ENCODE measurements around the gene SAP25.
"Not testable (repeated sequence)": the region's sequence is repeated elsewhere in the genome, so short reads cannot be mapped to it uniquely, and the experiment has no call there.

The SAP25 gene

GRCh38 chr7:100575206-100575631 is 1.5 kb upstream of the SAP25 start:
- no peak for DNase-seq

DNA sequence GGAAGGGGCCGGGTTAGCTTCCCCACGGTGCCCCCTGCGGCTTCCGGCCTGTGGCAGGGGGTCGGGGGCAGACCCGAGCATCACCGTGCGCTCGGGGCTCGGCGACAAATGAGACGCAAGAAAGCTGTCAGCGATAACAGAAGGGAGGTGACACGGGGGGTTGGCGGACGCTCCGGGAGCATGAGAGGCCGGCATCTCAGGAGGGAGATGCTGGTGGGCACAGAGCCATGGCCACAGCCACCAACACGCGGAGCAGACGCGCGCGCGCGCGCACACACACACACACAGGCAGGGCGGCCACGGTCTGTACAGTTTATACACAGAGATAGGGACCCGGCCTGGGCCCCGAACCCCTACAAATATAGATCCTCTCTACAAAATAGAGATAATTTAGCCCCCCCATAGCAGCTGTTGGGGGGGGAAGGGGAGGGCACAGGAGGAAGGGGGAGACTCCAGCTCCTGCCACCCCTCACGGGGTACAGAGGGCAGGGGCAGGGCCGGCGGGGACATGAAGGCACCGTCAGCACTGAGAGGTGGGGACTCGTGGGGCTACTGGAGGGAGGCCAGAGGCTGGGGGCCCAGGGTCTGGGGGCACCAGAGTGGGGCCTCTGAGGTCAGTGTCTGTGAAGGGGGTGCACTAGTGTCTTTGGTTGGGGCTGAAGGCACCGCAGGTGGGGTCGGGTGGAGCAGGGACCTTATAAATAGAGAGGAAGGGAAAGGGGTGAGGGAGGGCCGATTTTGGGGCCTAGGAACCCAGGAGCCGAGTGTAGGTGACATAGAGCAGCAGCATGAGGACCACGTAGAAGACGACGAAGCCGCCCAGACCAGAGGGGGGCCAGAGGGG is 884 bp upstream of the SAP25 start:
- no peak for DNase-seq

DNA sequence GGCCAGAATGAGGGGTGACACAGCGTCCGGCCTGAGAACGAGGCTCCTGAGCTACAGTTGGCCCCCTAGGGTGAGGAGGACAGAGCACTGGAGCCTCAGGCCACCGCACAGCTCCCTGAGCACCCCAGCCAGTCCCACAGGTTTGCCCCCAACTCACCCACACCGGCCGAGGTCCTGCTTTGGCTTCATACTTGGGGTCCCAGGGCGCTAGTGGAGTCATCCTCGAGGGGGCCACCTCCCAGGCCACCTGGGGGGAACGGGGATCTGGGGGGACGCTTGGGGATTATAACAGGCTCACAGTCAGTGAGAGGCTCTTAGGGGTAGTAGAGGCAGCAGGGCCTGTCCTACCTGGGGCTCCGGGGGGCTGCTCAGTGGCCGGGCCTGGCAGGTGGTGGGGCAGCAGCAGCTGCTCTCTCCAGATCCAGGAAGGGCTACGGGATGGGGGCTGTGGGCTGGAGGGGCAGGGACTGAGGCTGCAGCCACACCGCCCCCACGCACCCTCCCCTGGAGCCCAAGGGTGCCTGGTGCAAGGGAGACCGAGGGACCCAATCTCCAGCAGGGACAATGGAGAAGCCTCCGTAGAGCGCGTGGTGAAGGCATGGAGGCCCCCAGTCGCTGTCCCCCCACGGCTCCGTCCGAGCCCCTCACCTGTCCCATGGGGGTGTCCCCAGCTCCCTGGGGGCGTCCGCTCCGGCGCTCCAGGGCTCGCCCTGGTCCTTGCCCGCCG is 588 bp downstream of the SAP25 start:
- DNase-seq = no peak

- no peak for DNase-seq
These were observed 1.3 kb downstream of the SAP25 start for GRCh38 chr7:100572281-100572948.

- DNase-seq = no peak
These were observed 1.9 kb downstream of the SAP25 start for GRCh38 chr7:100571829-100572116.

- DNase-seq = no peak
These were observed 2.5 kb downstream of the SAP25 start for GRCh38 chr7:100570954-100571828.

DNA sequence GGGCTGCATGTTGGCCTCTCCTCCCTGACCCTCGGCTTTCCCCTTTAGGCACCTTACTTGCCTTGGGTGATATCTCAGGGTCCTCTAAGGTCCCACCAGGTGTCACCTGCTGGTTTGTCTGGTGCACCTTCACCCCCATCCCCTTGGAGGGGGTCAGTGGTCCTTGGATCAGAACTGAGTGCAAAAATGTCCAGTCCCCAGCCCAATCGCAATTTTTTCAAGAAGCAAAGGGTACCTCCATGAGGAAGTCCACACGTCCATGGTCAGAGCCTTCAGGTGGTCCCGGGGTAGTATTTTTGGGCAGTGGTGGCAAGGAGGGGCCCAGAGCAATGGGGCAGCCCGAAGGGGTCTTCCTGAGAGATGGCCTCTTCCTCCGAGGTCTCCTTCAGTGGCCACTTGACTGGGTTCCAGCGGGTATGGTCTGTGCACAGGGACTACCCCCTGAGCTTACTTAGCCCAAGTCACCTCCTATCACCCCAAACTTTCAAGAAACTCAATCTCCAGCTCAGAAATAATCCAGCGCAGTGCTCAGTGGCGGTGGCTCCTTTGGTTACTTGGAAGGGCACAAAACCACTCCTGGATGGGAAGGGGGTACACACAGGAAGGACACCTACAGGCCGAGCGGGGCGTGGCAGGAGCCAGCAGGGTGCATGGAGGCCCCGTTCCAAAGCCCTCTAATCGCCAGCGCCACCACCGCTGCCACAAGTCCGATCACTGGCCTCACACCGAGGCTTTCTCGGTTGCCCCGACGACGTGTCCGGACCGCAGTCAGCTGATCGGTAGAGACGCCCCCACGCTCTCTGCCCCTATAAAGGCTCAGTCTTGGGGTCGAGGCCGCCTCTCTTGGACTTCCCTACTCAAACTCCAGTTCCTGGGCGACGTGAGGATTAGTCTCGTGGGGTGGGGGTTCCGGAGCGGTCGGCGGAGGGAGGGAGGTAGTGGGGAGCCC is 4.5 kb downstream of the SAP25 start:
- peak; percentile 75 for DNase-seq

DNA sequence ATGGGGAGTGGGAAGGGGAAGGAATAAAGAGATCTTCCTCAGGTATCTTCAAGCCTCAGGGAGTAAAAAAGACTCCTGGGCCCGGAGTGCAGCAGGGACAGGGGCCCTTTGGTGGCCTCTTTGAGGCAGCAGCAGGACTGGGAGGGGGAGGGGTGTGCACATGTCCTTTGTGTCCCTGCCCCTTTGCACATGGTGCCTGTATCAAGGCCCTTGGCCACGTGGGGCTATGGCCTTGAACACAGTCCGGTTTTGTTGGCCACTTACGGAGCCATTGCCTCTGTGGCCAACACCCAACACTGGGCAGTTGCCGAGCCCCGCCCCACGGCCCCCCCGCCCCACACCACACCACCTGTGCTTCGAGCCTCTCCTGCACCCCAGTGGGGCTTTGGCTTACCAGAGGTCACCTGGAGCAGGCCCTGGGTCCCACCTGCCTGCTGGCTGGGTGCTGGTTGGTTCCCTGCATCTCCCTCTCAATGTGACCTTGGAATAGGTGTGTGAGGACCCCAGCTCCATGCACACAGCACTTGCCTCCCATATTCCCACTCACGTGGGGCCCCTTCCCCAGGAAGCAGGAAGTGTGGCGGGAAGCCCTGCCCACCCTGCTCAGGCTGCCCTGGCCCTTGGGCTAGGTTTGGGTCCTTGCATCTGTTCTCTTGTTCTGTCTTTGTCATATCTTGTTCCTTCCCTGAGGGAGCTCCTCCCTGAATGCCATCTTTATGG is 5.4 kb downstream of the SAP25 start:
- DNase-seq = no peak

GRCh38 chr7:100567751-100568175 is 5.9 kb downstream of the SAP25 start:
- DNase-seq = no peak

DNA sequence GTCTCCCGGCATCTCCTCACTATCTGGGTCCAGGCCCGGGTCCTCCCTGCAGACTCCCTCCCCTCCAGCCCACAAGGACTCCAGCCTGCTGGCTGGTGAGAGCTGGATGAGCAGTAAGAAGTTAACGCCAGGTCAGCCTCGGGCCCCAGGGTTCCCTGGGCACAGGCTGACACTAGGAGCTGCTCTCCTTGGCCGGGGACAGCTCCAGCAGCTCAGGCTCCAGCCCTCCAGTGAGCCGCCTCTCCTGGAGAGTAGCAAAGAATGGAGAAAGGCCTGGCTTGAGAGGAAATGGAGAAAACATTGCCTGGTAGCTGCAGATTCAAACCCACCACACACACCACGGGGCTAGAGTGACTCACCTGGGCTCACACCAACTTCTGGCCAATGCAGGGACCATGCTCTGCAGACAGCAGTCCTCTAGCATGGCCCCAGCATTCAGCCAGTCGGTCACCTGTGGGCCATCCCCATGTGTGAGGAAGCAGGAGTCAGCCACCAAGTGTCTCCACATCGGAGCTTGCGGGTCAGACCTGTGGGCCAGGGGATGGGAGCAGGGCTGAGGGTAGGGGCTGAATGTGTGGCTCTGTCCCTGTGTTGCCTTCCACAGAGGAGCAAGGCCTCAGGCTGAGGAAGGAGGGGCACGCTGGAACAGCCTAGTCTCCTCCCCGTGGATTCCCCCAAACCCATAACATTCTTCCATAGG is 6.5 kb downstream of the SAP25 start:
- no peak for DNase-seq

- DNase-seq = no peak
These were observed 7.6 kb downstream of the SAP25 start for GRCh38 chr7:100566018-100566531.

GRCh38 chr7:100565133-100565571 is 8.5 kb downstream of the SAP25 start:
- DNase-seq = no peak

DNA sequence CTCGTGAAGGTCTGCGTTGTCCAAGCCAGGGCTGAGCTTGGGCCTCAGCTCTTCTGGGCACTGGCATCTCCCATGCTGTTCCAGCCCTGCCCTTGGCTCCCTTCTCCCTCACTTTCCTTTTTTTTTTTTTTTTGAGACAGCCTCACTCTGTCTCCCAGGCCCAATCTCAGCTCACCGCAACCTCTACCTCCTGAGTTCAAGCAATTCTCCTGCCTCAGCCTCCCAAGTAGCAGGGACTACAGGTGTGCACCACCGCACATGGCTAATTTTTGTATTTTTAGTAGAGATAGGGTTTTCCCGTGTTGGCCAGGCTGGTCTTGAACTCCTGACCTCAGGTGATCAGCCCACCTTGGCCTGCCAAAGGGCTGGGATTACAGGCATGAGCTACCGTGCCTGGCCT is 9.3 kb downstream of the SAP25 start:
- not testable (repeated sequence) for DNase-seq

DNA sequence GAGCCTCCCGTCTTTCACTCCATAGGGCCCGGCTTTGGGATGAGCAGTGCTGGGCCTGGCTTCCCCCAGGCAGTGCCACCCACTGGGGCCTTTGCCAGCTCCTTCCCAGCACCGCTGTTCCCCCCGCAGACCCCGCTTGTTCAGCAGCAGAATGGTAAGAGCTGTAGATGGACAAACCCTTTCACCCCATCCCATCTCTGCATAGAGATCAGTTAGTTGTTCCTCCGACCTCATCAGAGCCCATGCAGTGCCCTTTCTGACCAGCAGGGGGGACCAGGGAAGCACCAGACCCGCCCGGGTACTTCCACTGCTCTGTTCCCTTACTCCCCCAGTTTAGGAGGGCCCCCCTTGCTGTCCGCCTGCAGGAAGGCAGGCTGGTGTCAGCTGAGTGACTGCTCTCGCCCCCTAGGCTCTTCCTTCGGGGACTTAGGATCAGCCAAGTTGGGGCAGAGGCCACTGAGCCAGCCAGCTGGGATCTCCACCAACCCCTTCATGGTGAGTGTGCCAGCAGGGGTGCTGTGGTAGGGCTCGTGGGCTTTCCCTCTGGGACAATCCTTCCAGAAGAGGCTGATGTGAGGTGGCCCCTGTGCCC is 9.8 kb downstream of the SAP25 start:
- peak; percentile 95 for DNase-seq

DNA sequence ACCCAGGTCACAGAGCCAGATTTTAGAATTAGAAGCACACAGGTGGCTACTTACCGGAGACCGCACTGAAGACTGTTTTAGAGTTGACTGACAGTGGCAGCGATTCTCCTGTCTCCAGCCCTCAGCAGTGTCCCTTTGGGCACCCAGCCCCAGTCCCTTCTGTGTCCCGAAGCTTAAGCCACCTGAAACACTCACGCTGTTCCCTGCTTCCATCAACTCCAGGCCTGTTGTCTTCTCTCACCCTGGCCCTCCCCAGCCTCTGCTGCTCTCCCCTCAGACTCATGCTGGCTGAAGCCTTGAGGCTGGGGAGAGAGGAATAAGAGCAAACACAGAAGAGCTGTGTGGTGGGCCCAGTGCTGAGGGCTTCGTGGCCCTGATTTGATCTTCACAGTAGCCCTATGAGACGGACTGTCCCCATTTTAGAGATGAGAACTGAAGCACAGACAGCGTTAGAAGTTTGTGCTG is 10.6 kb downstream of the SAP25 start:
- DNase-seq = no peak

DNA sequence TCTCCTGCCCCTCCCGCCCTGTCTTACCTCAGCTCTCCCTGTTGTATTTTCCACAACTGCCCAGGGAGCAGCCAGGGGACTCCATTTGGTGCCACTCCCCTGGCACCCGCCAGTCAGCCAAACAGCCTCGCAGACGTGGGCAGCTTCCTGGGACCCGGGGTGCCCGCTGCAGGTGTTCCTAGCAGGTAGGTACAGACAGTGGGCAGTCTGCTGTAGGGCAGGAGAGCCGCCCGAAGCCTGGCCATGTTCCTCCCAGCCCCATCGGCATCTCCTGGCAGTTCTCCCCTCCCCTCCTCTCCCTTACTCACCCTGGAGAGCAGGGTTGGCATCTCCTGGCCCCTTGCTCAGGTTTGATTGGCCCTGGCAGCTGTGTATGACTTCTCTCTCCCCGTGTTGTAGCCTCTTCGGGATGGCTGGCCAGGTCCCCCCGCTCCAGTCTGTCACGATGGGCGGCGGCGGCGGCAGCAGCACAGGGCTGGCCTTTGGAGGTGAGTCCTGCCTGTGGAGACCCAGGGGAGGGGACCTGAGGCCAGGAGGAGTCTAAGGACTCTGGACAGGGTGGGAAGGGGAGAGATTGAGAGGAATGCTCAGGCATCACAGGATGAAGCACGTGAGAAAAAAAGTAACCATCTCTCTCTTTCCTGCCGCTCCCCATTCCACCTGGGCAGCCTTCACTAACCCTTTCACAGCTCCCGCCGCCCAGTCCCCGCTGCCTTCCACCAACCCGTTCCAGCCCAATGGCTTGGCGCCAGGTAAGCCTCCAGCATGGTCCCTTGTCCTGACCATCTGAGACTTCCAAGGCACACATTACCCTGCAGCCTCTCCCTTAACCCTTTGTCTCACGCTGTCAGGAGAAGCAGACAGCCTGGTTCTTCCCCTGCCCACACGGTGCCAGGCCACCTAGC is 11.3 kb downstream of the SAP25 start:
- no peak for DNase-seq

GRCh38 chr7:100561491-100562194 is 12.1 kb downstream of the SAP25 start:
- DNase-seq = no peak

- DNase-seq = no peak
These were observed 14.6 kb downstream of the SAP25 start for GRCh38 chr7:100559127-100559526.
